Brain microvascular endothelial cell (primary cell): ENCODE results near the gene MYO16.

ENCODE experiments used
- DNase-seq: peaks from one replicate; pipeline ENCODE4 v3.0.0-alpha.2; 2020
- H3K27ac ChIP-seq: fragments of 250-450 bp; sonication (Bioruptor Pico); 2 replicates; pipeline ENCODE4 v1.5.1; 2020; ENCODE audit warnings: mild to moderate bottlenecking, moderate library complexity
- H3K27me3 ChIP-seq: fragments of 250-450 bp; sonication (Bioruptor Pico); replicated peaks from 2 replicates; pipeline ENCODE4 v1.5.1; 2020; ENCODE audit warnings: mild to moderate bottlenecking
- H3K36me3 ChIP-seq: fragments of 250-450 bp; sonication (Bioruptor Pico); replicated peaks from 2 replicates; pipeline ENCODE4 v1.5.1; 2020; ENCODE audit warnings: mild to moderate bottlenecking
- H3K4me3 ChIP-seq: 2 replicates; pipeline ENCODE4 v1.5.1; 2011; ENCODE audit warnings: low read depth, mild to moderate bottlenecking, control low read depth, low read length, moderate library complexity
- in situ Hi-C: cut with HindIII; loops from 2 replicates; pipeline ENCODE4 v1.10.0; 2017; ENCODE audit warnings: low sequenced_read_pairs, low pct_ligation_motif_present
- TF ChIP-seq, protein P1 (sequence below): IDR thresholded peaks from 2 replicates; pipeline ENCODE4 v1.5.1; 2011; ENCODE audit warnings: low read depth, mild to moderate bottlenecking, moderate library complexity, low read length, control low read depth, inconsistent platforms; ENCODE audit errors: missing control alignments

The MYO16 gene

DNA sequence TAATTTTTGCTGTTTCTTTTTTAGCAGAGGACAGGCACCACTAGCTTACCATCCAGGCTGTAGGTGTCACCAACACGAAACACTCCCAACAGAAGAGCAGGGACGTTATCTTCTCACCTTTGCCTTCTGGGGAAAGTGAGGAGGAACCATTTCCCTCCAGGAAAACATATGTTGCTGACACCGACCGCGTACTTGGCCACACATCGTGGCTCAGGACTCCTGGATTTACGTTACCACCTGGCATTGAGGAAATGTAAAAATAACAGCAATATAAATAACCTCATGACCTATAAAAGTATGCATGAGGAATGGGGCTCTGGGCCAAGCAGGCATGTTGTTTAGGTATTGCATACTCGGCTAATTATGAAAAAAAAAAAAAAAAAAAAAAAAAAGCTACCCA lies 525.1 kb downstream of the MYO16 start:
- Histone ChIP-seq H3K36me3 (no peaks in the 10 kb centered on the region), H3K27me3 (no peaks in the 10 kb centered on the region), H3K4me3 (no peak overlapping the region), H3K27ac (peak overlapping the region; percentile 96)
- in situ Hi-C loops = loop anchor here (25.0 kb wide), 2 partner anchors 208 to 958 kb away; no protein-coding TSS in a partner anchor
- TF ChIP-seq, protein P1, sequence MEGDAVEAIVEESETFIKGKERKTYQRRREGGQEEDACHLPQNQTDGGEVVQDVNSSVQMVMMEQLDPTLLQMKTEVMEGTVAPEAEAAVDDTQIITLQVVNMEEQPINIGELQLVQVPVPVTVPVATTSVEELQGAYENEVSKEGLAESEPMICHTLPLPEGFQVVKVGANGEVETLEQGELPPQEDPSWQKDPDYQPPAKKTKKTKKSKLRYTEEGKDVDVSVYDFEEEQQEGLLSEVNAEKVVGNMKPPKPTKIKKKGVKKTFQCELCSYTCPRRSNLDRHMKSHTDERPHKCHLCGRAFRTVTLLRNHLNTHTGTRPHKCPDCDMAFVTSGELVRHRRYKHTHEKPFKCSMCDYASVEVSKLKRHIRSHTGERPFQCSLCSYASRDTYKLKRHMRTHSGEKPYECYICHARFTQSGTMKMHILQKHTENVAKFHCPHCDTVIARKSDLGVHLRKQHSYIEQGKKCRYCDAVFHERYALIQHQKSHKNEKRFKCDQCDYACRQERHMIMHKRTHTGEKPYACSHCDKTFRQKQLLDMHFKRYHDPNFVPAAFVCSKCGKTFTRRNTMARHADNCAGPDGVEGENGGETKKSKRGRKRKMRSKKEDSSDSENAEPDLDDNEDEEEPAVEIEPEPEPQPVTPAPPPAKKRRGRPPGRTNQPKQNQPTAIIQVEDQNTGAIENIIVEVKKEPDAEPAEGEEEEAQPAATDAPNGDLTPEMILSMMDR = no peak
- DNase-seq = no peak

DNA sequence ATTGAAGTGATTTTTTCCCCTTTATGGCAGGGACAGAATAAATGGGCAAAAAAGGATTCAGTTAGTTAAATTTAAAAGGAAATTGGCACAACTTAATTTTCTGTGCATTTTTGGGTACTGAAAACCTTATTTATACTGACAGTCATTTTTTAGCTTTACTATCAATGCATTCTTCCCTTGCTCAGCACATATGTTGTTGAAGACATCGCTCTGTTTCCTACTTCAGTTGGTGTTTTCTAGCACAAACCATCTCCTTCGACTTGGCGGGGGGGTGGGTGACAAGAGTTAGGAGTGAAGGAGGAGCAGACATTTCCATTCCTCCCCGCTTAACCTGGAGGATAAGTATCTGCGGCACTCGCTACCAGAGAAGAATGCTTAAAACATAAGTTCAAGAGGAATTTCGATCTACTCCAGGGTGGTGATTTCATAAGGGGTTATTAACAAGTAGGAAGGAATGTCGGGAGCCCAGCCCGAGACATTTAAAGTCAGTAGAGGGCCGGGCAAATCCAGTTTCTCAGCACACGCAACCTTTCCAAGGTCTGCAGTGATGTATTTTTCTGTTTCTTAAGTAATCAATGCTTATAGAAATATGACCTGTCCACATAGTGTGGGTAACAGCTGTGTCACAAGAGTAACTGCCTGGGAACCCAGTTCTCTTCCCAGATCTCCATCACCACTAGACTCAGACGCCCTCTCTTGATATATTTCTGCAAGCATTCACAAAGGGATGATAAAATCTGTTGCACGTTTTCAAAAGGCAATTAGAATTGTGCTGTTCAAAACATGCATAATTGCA lies 525.8 kb downstream of the MYO16 start:
- peak; percentile 89 for DNase-seq
- Histone ChIP-seq H3K27ac (peak overlapping the region; percentile 96), H3K27me3 (no peaks in the 10 kb centered on the region), H3K4me3 (no peak overlapping the region), H3K36me3 (no peaks in the 10 kb centered on the region)
- TF ChIP-seq, protein P1 = no peak
- in situ Hi-C loops = loop anchor here (25.0 kb wide), 2 partner anchors 207 to 957 kb away; no protein-coding TSS in a partner anchor

DNA sequence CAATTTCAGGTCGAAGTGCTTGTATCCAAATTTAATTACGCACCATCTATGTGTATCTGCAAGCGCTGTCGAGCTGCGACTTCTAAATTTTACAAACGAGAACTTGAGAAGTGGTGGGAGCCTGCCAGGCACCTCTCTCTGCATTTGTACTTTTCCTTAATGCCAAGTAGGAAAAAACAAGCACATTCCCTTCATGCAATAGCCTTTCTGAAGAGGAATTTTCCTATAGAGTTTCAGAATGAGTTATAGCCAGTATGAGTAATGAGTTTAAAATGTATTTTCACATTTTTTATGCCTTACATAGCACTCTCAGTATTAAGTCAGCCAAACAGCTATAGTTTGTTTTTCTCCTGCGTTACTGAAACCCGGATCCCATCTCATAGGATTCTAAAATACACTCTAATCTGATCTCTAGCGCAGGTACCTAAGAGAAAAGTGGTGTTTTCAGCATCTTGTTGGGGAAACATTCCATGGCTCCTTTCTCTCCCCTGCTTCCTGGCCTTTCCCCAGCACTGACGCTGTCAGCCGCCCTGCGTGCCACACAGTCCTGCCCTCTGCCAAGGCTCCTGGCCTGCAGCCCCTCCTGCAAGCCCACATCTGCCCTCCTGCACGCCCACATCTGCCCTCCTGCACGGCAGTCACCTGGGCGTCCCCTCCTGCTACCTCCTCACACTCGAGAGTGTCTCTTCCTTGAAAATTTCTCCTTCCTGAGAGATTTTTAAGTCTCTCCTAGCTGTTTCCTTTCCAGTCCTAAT lies 526.9 kb downstream of the MYO16 start:
- Histone ChIP-seq H3K4me3 (no peak overlapping the region), H3K27me3 (no peaks in the 10 kb centered on the region), H3K36me3 (no peaks in the 10 kb centered on the region), H3K27ac (peak overlapping the region; percentile 96)
- in situ Hi-C loops = loop anchor here (25.0 kb wide), 2 partner anchors 206 to 956 kb away; no protein-coding TSS in a partner anchor
- peak; percentile 45 for DNase-seq
- TF ChIP-seq, protein P1 = no peak

DNA sequence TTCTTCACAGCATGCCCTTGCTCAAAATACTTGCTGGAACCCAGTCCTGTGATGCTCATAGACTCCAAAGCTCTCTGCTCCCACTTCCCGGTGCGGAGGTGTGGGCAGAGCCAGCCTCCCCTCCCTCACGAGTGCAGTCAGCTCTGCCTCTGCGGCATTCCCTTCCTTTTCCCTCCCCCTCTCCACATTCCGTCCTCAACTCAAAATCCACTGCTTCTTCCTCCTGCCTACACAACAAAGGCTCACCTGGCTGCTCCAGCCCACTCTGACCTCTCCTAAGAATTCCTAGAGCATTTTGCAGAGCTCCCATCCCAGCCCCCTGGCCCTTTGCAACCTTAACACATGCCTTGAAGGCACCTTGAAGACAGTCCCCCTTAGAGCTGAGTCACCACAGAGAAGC lies 527.9 kb downstream of the MYO16 start:
- no peaks in the 10 kb centered on the region for H3K27me3 ChIP-seq
- no peak for DNase-seq
- TF ChIP-seq, protein P1 = no peak
- H3K27ac ChIP-seq = no peak overlapping the region
- H3K4me3 ChIP-seq = no peak overlapping the region
- in situ Hi-C loops = loop anchor here (25.0 kb wide), 2 partner anchors 205 to 955 kb away; no protein-coding TSS in a partner anchor
- no peaks in the 10 kb centered on the region for H3K36me3 ChIP-seq

DNA sequence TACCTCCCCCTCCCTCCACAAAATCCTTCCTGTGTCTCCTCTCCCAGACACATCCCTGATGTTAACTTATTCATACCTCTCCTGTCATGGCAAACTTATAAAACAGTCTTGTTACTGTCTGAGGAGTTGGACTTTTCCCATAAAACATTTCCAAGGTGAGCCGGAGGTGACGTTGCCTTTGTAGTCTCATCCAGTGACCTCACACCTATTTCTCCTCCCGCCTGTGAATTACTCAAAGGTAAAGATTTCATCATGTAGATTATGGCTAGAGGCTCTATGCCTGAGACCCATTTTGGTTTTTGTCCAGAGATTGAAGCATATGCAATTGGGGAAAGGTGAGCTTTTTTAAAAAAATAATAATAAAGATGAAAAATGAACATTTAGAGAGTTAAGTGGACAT lies 529.0 kb downstream of the MYO16 start:
- no peak for DNase-seq
- no peaks in the 10 kb centered on the region for H3K36me3 ChIP-seq
- H3K27me3 ChIP-seq = no peaks in the 10 kb centered on the region
- in situ Hi-C loops = loop anchor here (25.0 kb wide), 2 partner anchors 204 to 954 kb away; no protein-coding TSS in a partner anchor
- no peak overlapping the region for H3K27ac ChIP-seq
- H3K4me3 ChIP-seq = no peak overlapping the region
- TF ChIP-seq, protein P1 = no peak
